ELR (cell line): Measurements from ENCODE around the gene PLS3.

ENCODE experiments used
- DNase-seq: peaks from one replicate; pipeline ENCODE4 v3.0.0-alpha.2; 2015; ENCODE audit warnings: low read depth

PLS3 gene

DNA sequence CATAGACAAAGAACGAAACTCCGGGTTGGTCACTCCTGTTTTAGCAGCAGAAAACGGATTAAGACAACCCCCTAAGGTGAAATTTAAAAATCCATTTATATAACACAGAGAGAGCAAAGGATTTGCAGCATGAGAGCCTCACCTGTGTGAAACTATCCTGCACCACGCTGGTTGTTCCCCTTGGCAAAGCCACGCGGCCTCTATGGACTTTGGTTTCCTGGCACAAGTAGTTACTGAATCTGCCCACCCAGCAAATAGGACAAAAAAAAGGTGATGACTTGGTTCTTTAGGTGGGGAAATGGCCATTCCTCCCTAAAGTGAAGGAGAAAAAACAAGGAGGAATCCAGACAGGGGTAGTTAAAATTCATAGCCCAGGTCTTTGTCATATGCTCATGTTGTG lies 133.1 kb downstream of the PLS3 start:
- DNase-seq: no peak

DNA sequence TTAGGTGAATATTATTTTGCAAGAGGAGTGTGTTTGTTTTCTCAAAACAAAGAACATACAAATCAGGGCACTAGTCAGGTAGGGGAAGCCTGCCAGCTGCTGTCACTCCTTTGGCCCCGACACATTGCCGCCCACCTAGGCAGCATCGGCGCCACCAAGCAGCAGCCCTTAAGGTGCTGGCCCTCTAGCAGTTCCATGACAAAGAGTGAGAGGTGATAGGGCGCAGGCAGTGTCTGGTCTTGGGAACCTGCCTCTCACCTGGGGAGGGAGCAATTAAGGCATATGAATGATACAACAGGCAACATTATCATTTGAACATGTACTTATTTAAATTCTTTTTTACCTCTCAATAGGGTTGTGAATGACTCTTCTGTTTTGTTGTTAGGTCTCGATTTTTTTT lies 135.1 kb downstream of the PLS3 start:
- DNase-seq: no peak

DNA sequence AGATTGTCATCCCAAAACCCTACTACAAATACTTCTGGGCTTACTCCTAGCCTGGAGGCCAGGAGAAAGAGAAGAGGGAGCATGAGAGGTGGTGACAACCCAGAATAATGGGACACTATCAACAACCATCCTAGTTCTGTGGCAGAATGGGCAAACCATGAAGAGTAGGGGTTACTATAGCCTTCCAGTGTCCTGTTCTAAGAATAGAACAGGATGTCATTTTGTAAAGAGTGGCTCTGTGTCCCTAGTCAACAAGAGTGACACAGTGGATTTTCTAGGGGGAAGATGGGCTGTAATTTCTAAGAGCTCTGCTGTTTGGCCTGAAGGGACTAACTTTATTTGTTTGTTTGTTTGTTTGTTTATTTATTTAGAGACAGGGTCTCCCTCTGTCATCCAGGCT lies 136.0 kb downstream of the PLS3 start:
- DNase-seq: no peak

DNA sequence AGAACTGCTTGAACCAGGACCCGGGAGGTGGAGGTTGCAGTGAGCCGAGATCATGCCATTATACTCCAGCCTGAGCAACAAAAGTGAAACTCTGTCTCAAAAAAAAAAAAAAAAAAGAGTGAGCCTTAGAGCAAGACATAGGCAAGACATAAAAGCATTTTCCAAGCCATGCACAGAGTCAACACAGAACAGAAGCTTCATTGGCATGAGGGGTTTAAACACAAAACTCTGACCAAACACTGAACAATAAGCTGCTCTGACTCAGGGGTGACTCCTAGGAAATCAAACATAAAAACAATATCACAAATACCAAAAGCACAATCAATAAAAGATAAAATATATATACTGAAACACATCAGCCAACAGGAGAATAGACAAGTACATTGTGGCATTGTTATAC lies 136.8 kb downstream of the PLS3 start:
- DNase-seq: no peak
